Testis (tissue), 3 donors: Measurements from ENCODE around the gene FARP1. TPM values are rescaled to one million over a fixed set of nuclear protein-coding genes. Genes with fewer than 3 reads are reported as not detected.

Experiments
- DNase-seq: peaks from one replicate; pipeline ENCODE4 v3.0.0-alpha.2; 2019
- H3K27ac ChIP-seq, 2 donors: fragments of 200-600 bp; sonication (generic); one replicate each; pipeline ENCODE4 v1.5.1; 2019
- H3K27me3 ChIP-seq: fragments of 200-600 bp; sonication (generic); one replicate; pipeline ENCODE4 v1.5.1; 2019
- H3K36me3 ChIP-seq: fragments of 200-600 bp; sonication (generic); one replicate; pipeline ENCODE4 v1.5.1; 2017; ENCODE audit warnings: low read depth; ENCODE audit errors: missing control alignments
- H3K4me1 ChIP-seq: fragments of 200-600 bp; sonication (generic); one replicate; pipeline ENCODE4 v1.5.1; 2019
- H3K4me3 ChIP-seq, 2 donors: fragments of 200-600 bp; sonication (generic); one replicate each; pipeline ENCODE4 v1.5.1; 2017 to 2019
- H3K9me3 ChIP-seq: fragments of 200-600 bp; sonication (generic); one replicate; pipeline ENCODE4 v1.5.1; 2017
- POLR2A ChIP-seq: fragments of 450-650 bp; IDR thresholded peaks from one replicate; pipeline ENCODE4 v1.6.1; 2017; ENCODE audit warnings: antibody characterized with exemption, mild to moderate bottlenecking, moderate library complexity
- WGBS, 2 donors: methylation state at CpG; one replicate each; pipeline ENCODE4 v1.1.5; 2018; 5-methylcytosine and 5-hydroxymethylcytosine counted together
- intact Hi-C: fragments of 100-400 bp; cut with DNase I; formaldehyde crosslinking; loops from one replicate; pipeline ENCODE4 v1.15.1; 2023; ENCODE audit warnings: low total_unique reads
- polyA plus RNA-seq: library from polyadenylated mRNA; stranded (reverse); fragments of 350-450 nt; fragmentation: Illumina TruSeq; extraction: RNeasy Lipid Tissue Mini Kit (QIAGEN cat#74804); gene quantifications from one replicate; pipeline ENCODE4 v1.2.3, GENCODE V29; 2014; ENCODE audit warnings: low read depth, low replicate concordance; ENCODE audit not compliant: insufficient read depth
- total RNA-seq, 2 donors: library from RNA; depleted of rRNA; stranded (reverse); fragments of >200 nt; gene quantifications; one replicate each; pipeline ENCODE4 v1.2.3, GENCODE V29; 2016
- TF ChIP-seq, protein P1 (sequence below), 3 experiments: fragments of 450-650 bp in 2 of 3; fragments of 200-600 bp in 1 of 3; sonication (generic) in 1 of 3; IDR thresholded peaks; one replicate each; pipeline ENCODE4 v1.5.1; 2016 to 2019; ENCODE audit warnings: antibody characterized with exemption in 3 of 3, mild to moderate bottlenecking in 2 of 3, moderate library complexity in 1 of 3

The FARP1 gene
- total and polyA plus RNA-seq, 3 donors from 2014 or later = 54.0 to 130 (median 69.1) TPM

DNA sequence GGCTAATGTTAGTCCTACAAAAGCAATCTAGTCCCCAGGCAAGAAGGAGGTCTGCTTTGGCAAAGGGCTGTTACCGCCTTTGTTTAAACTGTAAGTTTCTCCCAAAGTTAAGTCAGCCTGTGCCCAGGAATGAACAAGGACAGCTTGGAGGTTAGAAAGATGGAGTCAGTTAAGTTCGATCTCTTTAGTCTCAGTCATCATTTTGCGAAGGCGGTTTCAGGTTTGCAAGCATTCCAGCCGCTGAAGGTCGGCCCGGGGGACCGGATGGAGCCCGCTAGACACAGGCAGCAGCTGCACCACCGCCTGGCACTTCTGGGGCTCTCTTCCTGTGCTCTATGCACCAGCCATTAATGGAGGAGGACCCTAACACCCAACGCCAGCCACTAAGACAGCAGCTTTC is 342.7 kb downstream of the FARP1 start:
- peaks cover 36% of the 10 kb centered on the region for H3K4me1 ChIP-seq
- TF ChIP-seq POLR2A = no peak
- TF ChIP-seq, protein P1, sequence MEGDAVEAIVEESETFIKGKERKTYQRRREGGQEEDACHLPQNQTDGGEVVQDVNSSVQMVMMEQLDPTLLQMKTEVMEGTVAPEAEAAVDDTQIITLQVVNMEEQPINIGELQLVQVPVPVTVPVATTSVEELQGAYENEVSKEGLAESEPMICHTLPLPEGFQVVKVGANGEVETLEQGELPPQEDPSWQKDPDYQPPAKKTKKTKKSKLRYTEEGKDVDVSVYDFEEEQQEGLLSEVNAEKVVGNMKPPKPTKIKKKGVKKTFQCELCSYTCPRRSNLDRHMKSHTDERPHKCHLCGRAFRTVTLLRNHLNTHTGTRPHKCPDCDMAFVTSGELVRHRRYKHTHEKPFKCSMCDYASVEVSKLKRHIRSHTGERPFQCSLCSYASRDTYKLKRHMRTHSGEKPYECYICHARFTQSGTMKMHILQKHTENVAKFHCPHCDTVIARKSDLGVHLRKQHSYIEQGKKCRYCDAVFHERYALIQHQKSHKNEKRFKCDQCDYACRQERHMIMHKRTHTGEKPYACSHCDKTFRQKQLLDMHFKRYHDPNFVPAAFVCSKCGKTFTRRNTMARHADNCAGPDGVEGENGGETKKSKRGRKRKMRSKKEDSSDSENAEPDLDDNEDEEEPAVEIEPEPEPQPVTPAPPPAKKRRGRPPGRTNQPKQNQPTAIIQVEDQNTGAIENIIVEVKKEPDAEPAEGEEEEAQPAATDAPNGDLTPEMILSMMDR (IDR thresholded peaks at IDR 0.05) = no peak
- H3K4me3 ChIP-seq = no peak overlapping the region
- no peaks in the 10 kb centered on the region for H3K36me3 ChIP-seq
- intact Hi-C loops = no loop called here
- no peaks in the 10 kb centered on the region for H3K9me3 ChIP-seq
- no peaks in the 10 kb centered on the region for H3K27me3 ChIP-seq
- WGBS, 2 donors = 90 to 94% methylated on average over 10 to 11 of the region's 11 CpGs
- DNase-seq = no peak
- no peak overlapping the region for H3K27ac ChIP-seq

DNA sequence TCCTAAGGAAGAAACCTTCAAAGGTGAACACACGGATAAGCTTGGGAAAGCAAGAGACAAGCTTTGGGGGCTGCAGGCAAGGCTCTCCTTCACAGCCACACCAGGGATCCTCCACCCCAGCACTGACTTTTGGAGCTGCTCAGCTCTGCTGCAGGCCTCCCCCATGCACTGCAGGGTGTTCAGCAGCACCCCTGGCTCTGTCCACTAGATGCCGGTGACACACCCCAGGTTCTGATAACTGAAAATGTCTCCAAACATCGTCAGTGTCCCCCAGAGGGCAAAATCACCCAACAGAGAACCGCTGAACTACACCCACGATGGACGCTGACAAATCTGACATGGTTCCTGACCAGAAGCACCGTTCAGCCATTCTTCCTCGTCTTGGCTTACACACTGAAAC is 343.5 kb downstream of the FARP1 start:
- Histone ChIP-seq H3K9me3 (no peaks in the 10 kb centered on the region), H3K36me3 (no peaks in the 10 kb centered on the region), H3K4me3 (no peak overlapping the region), H3K27me3 (no peaks in the 10 kb centered on the region), H3K27ac (no peak overlapping the region), H3K4me1 (peaks cover 34% of the 10 kb centered on the region)
- TF ChIP-seq, protein P1 (IDR thresholded peaks at IDR 0.05) = no peak
- intact Hi-C loops = no loop called here
- no peak for DNase-seq
- WGBS, 2 donors = 90 to 92% methylated on average over 8 of the region's 8 CpGs

DNA sequence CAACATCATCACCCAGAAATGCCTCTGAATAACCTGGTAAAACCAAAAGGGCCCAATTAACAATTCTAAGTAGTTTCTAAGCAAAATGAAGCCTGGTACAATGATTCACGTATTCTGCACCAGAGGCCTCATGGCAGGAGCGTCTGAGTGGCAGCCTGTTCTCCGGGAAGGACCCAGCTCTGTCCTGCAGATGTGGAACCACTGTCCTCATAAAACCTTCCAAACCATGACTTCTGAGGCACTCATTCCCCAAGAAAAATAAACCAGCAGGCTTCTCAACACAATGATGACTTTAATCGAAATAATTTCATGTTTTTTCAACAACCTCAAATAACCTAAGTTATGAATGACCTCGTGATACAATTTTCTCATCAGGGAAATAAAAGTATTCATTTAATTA is 344.1 kb downstream of the FARP1 start:
- no peak for DNase-seq
- H3K27me3 ChIP-seq = no peaks in the 10 kb centered on the region
- no peak overlapping the region for H3K4me3 ChIP-seq
- no peaks in the 10 kb centered on the region for H3K9me3 ChIP-seq
- no peaks in the 10 kb centered on the region for H3K36me3 ChIP-seq
- TF ChIP-seq POLR2A = no peak
- intact Hi-C loops = no loop called here
- no peak overlapping the region for H3K27ac ChIP-seq
- peaks cover 29% of the 10 kb centered on the region for H3K4me1 ChIP-seq
- WGBS, 2 donors = 87 to 95% methylated on average over 5 of the region's 5 CpGs

DNA sequence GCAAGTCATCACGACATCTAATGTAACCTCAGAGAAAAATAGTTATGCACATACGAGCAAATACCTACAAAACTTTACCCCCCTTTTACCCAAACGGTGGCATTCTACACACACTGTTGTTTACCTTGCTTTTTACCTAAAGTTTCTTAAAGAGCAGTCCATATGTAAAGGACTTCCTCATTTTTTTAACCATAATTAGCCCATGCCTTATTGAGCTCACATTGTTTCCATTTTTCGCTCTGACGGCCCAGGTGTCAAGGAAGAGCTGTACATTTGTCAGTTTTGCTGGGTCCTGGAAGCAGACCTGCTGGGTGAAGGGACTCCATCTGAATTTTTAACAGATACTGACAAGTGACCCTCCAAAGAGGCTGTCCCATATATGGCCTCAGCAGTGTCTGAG is 344.6 kb downstream of the FARP1 start:
- intact Hi-C loops = no loop called here
- H3K4me1 ChIP-seq = peaks cover 28% of the 10 kb centered on the region
- no peak overlapping the region for H3K4me3 ChIP-seq
- H3K27ac ChIP-seq = no peak overlapping the region
- DNase-seq = no peak
- TF ChIP-seq POLR2A = no peak
- 84 to 85% methylated on average over 5 of the region's 5 CpGs for WGBS, 2 donors
- H3K9me3 ChIP-seq = no peaks in the 10 kb centered on the region
- no peaks in the 10 kb centered on the region for H3K36me3 ChIP-seq
- H3K27me3 ChIP-seq = no peaks in the 10 kb centered on the region

DNA sequence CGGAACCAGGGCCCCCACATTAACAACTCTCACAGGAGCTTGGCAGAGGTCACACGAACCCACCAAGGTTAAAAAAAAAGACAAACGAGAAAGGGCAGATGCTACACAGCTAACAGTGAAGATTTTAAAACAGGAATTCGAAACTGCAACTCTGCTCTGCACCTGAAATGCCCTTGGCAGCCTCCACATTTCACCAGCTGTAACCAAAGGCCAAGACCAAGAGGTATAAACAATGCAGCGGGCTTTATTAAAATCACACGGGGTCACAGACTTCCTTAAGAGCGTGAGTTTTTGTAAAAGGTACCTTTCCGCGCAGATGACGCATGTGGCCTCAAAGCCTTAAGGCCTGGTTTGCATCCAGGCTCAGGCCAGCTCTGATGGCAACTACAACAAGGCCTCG is 345.8 kb downstream of the FARP1 start:
- no peak for TF ChIP-seq POLR2A
- TF ChIP-seq, protein P1 (IDR thresholded peaks at IDR 0.05) = no peak
- DNase-seq = no peak
- Histone ChIP-seq H3K27me3 (no peaks in the 10 kb centered on the region), H3K4me3 (no peak overlapping the region), H3K9me3 (no peaks in the 10 kb centered on the region), H3K36me3 (no peaks in the 10 kb centered on the region), H3K4me1 (peaks cover 16% of the 10 kb centered on the region), H3K27ac (no peak overlapping the region)
- intact Hi-C loops = no loop called here
- 79 to 80% methylated on average over 7 to 11 of the region's 11 CpGs for WGBS, 2 donors

DNA sequence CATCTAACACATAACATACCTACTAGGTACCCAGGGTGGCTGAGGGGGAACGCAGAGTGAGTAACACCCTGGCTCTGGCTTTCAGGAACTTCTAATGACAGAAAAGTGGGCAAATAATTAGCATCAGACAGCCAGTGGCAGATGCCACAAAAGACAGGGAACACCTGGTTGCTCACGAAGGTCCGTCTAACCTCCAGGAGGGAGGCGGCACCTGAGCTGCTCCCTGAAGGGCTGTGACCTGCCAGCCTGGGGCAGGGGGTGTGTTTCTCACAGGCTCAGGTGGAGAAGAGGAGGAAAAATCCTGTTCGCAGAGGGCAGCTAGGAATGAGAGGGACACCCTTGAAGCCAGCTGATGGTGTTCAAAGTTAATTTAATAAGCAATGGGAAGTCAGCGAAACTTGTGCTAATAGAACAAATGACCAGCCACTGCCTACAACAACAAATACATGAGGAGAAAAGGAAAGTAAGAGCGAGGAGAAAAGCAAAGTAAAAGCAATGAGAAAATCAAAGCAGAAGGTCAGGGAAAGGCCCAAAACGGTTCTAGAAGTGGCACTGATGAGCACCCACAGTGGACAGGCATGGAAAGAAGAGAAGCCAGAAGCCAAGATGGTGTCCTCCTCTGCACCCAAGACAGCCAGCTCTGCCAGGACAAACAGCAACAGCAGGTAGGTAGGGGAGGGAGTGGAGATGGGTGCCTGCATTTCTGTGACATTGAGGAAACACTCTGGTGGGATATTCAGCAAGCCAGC is 346.7 kb downstream of the FARP1 start:
- TF ChIP-seq, protein P1 (IDR thresholded peaks at IDR 0.05) = no peak
- no peak for TF ChIP-seq POLR2A
- intact Hi-C loops = no loop called here
- H3K36me3 ChIP-seq = no peaks in the 10 kb centered on the region
- DNase-seq = no peak
- H3K4me3 ChIP-seq = no peak overlapping the region
- 89 to 90% methylated on average over 8 of the region's 8 CpGs for WGBS, 2 donors
- H3K4me1 ChIP-seq = peaks cover 12% of the 10 kb centered on the region
- H3K9me3 ChIP-seq = no peaks in the 10 kb centered on the region
- no peak overlapping the region for H3K27ac ChIP-seq
- H3K27me3 ChIP-seq = no peaks in the 10 kb centered on the region
